Tibial nerve (tissue), 4 donors: Measurements from ENCODE around the gene TAF12. TPM values are rescaled to one million over a fixed set of nuclear protein-coding genes. Genes with fewer than 3 reads are reported as not detected.
"Not testable (repeated sequence)": the region's sequence is repeated elsewhere in the genome, so short reads cannot be mapped to it uniquely, and the experiment has no call there.

Experiments used
- DNase-seq, 2 donors: peaks; one replicate each; pipeline ENCODE4 v3.0.0-alpha.2; 2019; ENCODE audit warnings: low spot score in 2 of 2
- H3K27ac ChIP-seq, 4 donors: fragments of 200-600 bp; sonication (generic) in 3 of 4; one replicate each; pipeline ENCODE4 v1.5.1; 2017 to 2019; ENCODE audit warnings: mild to moderate bottlenecking in 1 of 4
- H3K27me3 ChIP-seq, 2 donors: fragments of 200-600 bp; sonication (generic) in 1 of 2; one replicate each; pipeline versions ENCODE4 v1.5.1 to v1.6.0; 2017 to 2019
- H3K36me3 ChIP-seq, 3 donors: fragments of 200-600 bp; sonication (generic); one replicate each; pipeline ENCODE4 v1.5.1; 2018 to 2019
- H3K4me1 ChIP-seq, 4 donors: fragments of 200-600 bp; sonication (generic) in 3 of 4; one replicate each; pipeline ENCODE4 v1.5.1; 2017 to 2019
- H3K4me3 ChIP-seq, 4 donors: fragments of 200-600 bp; sonication (generic) in 3 of 4; one replicate each; pipeline ENCODE4 v1.5.1; 2017 to 2019; ENCODE audit warnings: mild to moderate bottlenecking in 1 of 4, moderate library complexity in 1 of 4
- H3K9me3 ChIP-seq, 4 donors: fragments of 200-600 bp; sonication (generic) in 3 of 4; one replicate each; pipeline ENCODE4 v1.5.1; 2017 to 2019
- CTCF ChIP-seq, 5 experiments: fragments of 200-600 bp in 3 of 5; fragments of 450-650 bp in 2 of 5; sonication (generic) in 3 of 5; IDR thresholded peaks; one replicate each; pipeline ENCODE4 v1.5.1; 2016 to 2019; ENCODE audit warnings: antibody characterized with exemption in 5 of 5, mild to moderate bottlenecking in 3 of 5, moderate library complexity in 2 of 5
- EP300 ChIP-seq, 2 donors: sonication (generic); formaldehyde crosslinking; IDR thresholded peaks; one replicate each; pipeline ENCODE4 v1.6.1; 2017; ENCODE audit warnings: antibody characterized with exemption in 2 of 2, mild to moderate bottlenecking in 1 of 2
- POLR2A ChIP-seq, 2 donors: fragments of 450-650 bp; IDR thresholded peaks; one replicate each; pipeline ENCODE4 v1.6.1; 2017; ENCODE audit warnings: antibody characterized with exemption in 2 of 2, mild to moderate bottlenecking in 2 of 2, moderate library complexity in 2 of 2
- WGBS, 2 donors: methylation state at CpG; one replicate each; pipeline ENCODE4 v1.1.5; 2018; 5-methylcytosine and 5-hydroxymethylcytosine counted together
- total RNA-seq, 4 donors: library from RNA; depleted of rRNA; stranded (reverse); fragments of >200 nt; gene quantifications; one replicate each; pipeline ENCODE4 v1.1.0, GENCODE V29; 2016

TAF12 gene
- total RNA-seq, 4 donors from 2014 or later, result 14.3 to 25.8 (median 24.0) TPM

- no peak overlapping the region for H3K4me3 ChIP-seq
- H3K4me1 ChIP-seq, result peaks cover 0 to 30% (median 21%) of the 10 kb centered on the region in 4 donors
- no peaks in the 10 kb centered on the region for H3K36me3 ChIP-seq
- 95 to 96% methylated on average over 12 of the region's 12 CpGs for WGBS, 2 donors
- TF ChIP-seq EP300 (IDR thresholded peaks at IDR 0.05) (no peak), POLR2A (IDR thresholded peaks at IDR 0.05) (no peak), CTCF (IDR thresholded peaks at IDR 0.05) (no peak)
- no peaks in the 10 kb centered on the region for H3K27me3 ChIP-seq
- no peaks in the 10 kb centered on the region for H3K9me3 ChIP-seq
- no peak for DNase-seq
- H3K27ac ChIP-seq, result no peak overlapping the region
Observed at GRCh38 chr1:28666806-28667205, 23.9 kb upstream of the TAF12 start.

GRCh38 chr1:28663871-28664470, 21.1 kb upstream of the TAF12 start:
- WGBS, 2 donors, result 58 to 62% methylated on average over 7 of the region's 7 CpGs
- Histone ChIP-seq H3K27me3 (no peaks in the 10 kb centered on the region), H3K27ac (no peak overlapping the region), H3K4me1 (peaks cover 0 to 17% (median 12%) of the 10 kb centered on the region in 4 donors), H3K36me3 (no peaks in the 10 kb centered on the region), H3K4me3 (no peak overlapping the region), H3K9me3 (no peaks in the 10 kb centered on the region)
- TF ChIP-seq POLR2A (IDR thresholded peaks at IDR 0.05) (no peak), CTCF (IDR thresholded peaks at IDR 0.05) (no peak), EP300 (IDR thresholded peaks at IDR 0.05) (no peak)
- no peak for DNase-seq

- no peak overlapping the region for H3K4me3 ChIP-seq
- H3K4me1 ChIP-seq, result no peaks in the 10 kb centered on the region
- no peaks in the 10 kb centered on the region for H3K36me3 ChIP-seq
- TF ChIP-seq CTCF (IDR thresholded peaks at IDR 0.05) (no peak), EP300 (IDR thresholded peaks at IDR 0.05) (no peak), POLR2A (IDR thresholded peaks at IDR 0.05) (no peak)
- WGBS, 2 donors, result 89% methylated on average over 6 of the region's 6 CpGs
- H3K27ac ChIP-seq, result no peak overlapping the region
- DNase-seq, result no peak
- no peaks in the 10 kb centered on the region for H3K27me3 ChIP-seq
- no peaks in the 10 kb centered on the region for H3K9me3 ChIP-seq
Observed at GRCh38 chr1:28656335-28656734, 13.5 kb upstream of the TAF12 start.

- H3K9me3 ChIP-seq, H3K4me1 ChIP-seq, H3K4me3 ChIP-seq, DNase-seq, H3K27ac ChIP-seq, H3K36me3 ChIP-seq, H3K27me3 ChIP-seq: not testable (repeated sequence)
- WGBS, 2 donors, result 79 to 86% methylated on average over 9 to 10 of the region's 10 CpGs
Observed at GRCh38 chr1:28655448-28656311, 12.8 kb upstream of the TAF12 start.

- DNase-seq, H3K4me3 ChIP-seq, H3K36me3 ChIP-seq, H3K27me3 ChIP-seq, H3K9me3 ChIP-seq, H3K4me1 ChIP-seq, H3K27ac ChIP-seq: not testable (repeated sequence)
- WGBS, 2 donors, result 77 to 78% methylated on average over 3 of the region's 3 CpGs
- peak in 1 of 5 experiments; percentile 7 for TF ChIP-seq CTCF (IDR thresholded peaks at IDR 0.05)
Observed at GRCh38 chr1:28653870-28654269, 11.0 kb upstream of the TAF12 start.

GRCh38 chr1:28653063-28653462, 10.2 kb upstream of the TAF12 start:
- H3K27me3 ChIP-seq, H3K27ac ChIP-seq, H3K9me3 ChIP-seq, H3K36me3 ChIP-seq, H3K4me3 ChIP-seq, H3K4me1 ChIP-seq, DNase-seq: not testable (repeated sequence)
- 85 to 87% methylated on average over 13 of the region's 13 CpGs for WGBS, 2 donors
